ENCODE data around the gene PLA2G2C.

PLA2G2C gene

DNA sequence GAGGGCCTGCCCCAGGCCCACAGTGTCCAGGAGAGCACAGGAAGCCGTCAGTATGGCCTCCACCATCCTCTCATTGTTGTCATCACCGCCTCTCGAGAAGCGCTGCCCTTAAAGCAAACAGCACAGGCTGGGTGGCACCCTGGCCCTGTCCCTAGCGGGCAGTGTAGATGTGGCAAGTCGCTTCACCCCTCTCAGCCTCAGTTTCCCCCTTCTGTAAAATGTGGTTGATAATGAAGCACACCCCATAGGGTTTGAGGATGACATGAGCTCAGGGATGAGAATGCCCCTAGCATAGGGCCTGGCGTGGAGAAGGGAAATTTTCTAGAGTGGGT, 33.8 kb downstream of the PLA2G2C start:
- no peak for DNase-seq (ENCODE audit: low read depth)

DNA sequence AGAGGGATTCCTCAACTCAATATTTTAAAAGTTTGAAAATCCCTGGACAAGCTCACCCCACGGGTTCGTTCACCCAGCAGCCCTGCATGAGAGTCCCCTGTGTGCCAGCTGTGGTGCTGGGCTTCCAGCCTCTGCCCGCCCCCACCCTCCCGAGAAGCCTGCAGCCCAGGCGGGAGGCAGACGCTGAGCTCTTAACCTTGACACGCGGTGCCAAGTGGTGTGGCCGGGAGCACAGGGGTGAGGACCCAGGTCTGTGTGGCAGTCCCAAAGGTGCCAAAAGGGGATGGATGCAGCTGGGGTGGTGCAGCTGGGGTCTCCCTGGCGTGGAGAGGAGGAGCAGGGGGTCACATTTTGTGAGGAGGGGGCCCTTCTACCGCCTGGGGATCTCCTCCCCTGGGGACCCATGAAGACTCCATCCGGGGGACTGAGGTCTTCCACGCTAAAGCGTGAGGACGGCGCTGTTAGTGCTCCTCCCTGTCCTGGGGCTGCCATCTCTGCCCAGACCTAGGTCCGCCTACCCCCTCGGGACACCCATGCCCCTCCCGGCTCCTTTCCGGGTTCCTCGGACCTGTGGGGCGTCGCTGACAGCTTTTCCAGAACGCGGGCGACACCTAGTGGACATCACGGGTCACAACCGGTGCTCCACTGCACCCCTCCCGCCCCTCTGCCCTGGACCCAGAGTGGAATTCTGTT, 34.3 kb downstream of the PLA2G2C start:
- DNase-seq (ENCODE audit: low read depth), result peak; percentile 40

DNA sequence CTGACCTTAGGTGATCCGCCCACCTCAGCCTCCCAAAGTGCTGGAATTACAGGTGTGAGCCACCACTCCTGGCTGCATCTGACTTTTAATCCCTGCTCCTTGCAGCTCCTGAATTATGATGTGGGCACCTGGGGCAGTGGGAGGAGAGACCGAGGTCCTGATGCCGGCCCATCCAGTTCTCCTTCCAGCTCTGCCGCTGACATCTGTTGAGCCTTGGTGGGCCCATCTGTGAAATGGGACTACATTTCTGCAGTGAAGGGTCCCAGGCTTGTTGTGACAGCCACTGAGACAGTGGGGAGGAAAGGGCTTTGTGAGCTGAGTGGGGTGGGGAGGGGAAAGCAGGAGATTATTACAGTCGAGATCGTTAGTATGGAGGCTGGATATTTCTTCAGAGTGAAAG, 35.3 kb downstream of the PLA2G2C start:
- DNase-seq (ENCODE audit: low read depth), result no peak

DNA sequence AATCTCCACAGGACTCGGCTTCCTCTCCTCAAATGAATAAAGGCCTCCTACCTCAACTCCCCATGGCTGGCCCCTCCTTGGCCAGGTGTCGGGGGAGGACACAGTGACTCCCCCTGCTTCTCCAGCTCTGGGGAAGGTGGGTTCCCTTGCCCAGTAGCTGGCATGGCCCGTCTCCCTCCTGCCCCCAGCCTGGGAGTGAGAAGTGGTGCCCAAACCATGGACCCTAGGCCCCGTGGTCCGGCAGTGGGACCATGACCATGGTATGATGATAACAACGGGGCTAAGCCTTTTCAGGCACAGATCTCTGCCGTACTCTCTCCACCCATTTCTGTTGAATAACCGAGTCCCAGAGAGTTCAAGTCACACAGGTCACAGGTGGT, 36.0 kb downstream of the PLA2G2C start:
- DNase-seq (ENCODE audit: low read depth), result no peak

DNA sequence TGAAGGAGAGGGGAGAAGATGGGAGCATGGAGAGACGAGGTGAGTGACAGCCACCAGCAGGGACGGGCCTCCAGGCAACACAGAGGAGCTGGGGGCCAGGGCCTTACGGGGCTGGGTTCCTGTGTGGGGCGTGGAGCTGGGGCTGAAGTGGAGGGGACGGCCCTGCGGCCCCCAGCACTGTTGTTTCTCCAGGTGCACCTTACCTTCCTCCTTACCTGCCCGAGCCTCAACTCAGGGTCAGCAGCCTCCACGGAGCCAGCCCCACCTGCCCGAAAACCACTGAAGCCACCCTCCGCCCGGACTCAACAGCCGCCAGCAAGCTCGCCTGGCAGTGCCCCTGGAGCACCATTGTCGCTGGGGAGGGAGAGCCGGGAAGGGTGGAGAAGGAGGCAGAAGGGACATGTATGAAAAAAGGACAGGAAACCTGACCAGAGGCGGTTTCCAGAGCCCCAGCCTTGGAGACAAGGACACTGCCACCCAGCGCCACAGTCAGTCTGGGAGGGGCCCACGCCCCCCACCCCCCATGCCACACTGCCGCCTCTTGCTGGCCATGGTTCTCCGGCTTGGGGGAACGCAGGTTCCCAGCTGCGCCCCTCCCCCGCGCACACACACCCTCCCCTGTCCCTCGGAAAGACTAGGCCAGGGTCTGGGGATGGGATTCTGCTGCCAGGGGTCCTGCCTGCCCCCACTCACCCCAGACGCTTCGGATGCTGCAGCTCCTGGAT, 36.6 kb downstream of the PLA2G2C start:
- no peak for DNase-seq (ENCODE audit: low read depth)

DNA sequence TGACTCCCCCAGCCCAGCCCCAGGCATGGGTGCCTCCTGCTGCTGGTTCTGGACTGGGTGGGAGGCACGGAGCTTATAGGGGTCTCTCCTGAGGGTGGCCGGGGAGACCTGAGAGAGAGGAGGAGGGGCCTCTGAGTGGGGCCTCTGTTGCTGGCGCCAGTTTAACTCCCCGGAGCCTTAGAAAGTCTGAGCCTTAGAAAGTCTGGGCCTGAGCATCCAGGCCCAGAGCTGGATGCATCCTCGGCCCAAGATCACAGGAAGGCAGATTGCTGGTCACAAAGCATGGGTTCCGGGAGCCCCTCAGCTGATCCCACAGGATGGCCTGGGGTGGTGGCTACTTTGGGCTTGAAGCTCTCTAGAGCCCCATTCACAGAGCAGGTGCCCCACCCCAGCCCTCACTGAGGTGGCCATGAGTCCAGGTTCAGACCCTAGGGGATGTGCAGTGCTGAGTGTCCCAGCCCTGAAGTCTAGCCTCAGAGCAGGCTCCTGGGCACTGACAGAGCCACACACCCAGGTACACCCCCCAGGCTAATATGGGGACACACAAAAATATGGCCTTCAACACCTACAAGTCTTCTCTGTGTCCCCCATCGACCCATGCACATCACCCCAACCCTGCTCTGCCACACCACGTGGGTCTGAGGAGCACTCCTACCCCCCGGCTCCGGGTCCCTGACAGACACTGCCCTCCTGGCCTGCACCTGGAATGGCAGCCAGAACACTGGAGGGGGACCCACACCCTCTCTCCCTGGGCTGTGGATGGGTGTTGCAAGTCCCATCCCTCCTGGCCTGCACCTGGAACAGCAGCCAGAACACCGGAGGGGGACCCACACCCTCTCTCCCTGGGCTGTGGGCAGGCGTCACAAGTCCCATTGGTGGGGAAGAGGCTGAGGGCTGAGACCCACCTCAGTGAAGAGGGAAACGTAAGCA, 37.5 kb downstream of the PLA2G2C start:
- no peak for DNase-seq (ENCODE audit: low read depth)

DNA sequence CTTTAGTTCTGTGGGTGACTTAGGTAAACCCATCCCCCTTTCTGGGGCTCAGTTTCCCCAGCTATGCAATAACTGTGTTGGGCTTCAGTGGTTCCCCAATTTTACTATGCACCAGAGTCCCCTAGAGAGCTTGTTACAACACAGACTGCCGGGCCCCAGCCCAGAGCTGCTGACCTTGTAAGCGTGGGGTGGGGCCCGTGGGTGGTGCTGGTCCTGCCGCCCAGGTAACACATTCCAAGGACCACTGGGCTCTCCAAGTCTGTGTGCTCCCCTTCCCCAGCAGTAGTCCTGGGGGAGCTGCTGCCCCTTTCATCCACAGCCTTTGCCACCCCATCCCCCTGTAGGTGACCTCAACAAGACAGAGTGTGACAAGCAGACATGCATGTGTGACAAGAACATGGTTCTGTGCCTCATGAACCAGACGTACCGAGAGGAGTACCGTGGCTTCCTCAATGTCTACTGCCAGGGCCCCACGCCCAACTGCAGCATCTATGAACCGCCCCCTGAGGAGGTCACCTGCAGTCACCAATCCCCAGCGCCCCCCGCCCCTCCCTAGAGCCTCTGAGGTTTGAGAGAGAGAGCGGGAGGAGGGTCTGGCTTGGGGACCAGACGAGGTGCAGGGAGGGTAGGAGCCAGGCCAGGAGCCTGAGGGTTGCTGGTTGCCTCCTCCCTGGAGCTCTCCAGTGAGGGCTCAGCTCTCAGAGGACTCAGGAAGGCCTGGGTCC, 38.3 kb downstream of the PLA2G2C start:
- DNase-seq (ENCODE audit: low read depth), result no peak

DNA sequence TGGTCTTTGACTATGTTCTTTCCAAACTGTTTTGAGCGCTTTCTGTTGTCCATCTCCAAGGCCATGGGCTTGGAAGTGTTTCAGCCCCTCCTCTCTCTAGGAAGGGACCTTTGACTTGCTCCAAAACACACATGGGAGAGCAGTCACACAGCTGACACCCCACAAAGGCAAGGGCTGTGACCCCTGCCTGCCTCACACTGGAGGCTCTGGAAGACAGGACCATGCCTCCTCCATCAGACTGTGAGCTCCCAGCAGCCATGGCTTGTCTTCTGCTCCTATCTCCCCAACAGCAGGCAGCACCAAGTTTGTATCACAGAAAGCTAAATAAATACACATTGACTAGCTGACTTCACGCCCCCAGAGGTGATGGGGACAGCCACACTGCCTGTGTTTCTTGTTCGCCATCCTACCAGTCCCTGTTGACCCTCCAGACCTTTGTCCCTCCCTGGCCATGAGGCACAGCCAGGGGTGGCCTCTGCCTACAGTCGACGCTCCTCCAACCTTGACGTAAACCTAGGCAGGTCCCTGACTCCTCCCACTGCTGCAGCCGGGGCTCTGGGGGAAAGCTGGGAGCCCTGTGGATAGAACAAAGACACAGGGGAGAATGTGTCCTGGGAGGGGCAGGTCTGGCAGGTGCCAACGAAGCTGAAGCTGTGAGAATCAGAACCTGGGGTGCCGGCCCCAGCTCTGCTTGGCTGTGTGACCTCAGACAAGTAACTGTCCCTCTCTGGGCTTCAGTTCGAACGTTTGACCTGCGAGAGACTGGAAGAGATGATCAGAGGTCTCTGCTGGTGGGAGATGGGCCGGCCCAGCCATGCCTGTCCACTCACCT, 42.4 kb downstream of the PLA2G2C start:
- no peak for DNase-seq (ENCODE audit: low read depth)

DNA sequence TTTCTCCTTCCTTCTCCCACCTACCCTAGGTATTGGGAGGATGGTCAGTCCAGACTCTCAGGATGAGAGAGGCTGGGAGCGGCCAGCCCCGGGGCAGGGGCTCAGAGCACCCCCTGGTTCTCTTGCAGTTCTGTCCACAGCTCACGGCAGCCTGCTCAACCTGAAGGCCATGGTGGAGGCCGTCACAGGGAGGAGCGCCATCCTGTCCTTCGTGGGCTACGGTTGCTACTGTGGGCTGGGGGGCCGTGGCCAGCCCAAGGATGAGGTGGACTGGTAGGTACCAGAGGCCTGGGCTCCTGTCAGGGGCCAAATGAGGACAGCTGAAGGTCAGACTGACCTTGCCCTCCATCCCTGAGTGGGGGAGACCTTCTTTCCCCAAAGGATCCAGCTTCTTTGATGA, 43.0 kb downstream of the PLA2G2C start:
- no peak for DNase-seq (ENCODE audit: low read depth)

DNA sequence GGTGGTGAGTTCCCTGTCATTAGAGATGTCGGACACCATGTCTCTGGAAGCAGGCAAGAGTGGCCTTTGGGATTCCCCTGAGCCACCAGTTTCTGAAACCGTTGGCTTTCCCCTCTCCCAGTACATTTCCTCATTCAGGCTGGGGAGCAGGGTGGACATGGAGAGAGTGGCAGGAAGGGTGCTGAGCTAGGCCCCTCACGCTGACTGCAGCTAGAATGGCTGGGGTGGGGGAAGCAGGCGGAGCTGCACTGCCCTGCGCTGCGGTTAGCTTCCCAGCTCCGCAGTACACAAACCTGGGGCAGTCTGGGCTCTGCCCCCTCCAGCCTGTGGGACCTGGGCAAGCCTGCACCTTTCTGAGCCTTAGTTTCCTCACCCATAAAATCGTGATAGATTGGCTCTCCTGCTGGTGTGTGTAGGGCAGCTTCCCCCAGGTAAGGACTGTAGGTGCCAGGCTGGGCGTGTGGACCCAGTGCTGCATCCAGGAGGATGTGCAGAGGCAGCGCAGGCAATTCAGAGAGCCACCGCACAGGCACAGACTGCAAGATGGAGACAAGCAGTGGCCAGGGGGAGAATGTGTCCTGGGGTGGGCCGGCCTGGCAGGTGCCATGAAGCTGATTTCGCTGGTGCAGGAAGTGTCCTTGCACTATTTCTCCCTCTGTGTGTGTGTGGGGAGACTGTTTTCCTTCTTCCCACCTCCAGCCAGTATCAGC, 44.2 kb downstream of the PLA2G2C start:
- DNase-seq (ENCODE audit: low read depth), result no peak

DNA sequence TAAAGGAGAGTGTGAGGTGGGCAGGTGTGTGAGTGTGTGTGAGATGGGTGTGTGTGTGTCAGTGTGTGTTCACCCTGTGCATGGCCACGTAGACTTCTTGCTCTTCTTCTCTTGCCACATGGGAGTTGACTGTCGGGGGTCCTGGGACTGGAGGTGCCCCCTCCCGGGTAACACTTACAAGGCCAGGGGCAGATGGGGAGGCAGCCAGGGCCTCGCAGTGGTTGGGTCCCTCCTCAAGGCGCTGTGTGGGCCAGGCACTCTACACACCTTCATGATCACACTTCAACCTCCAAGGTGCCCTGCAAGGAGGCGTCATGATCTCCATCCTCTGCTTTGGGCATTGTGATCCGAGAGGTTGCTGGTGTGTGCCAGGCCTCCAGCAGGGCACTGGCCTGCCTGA, 44.9 kb downstream of the PLA2G2C start:
- no peak for DNase-seq (ENCODE audit: low read depth)

DNA sequence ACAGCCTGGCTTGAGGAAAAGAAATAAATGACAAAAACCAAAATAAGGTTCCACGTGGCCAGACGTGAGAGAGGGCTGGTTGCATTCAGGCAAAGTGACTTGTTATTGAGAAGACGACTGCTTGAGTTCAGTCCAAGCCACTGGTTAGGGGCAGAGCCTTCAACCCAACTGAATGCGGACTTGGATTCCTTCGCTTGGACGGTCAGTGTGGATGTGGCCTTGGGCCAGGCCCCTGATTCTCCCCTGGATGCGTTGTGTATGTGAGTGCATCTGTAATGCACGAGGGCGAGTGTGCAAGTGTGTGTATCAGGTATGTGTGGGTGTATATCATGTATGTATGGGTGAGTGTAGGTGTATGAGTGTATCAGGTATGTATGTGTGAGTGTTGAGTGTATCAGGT, 45.3 kb downstream of the PLA2G2C start:
- no peak for DNase-seq (ENCODE audit: low read depth)

DNA sequence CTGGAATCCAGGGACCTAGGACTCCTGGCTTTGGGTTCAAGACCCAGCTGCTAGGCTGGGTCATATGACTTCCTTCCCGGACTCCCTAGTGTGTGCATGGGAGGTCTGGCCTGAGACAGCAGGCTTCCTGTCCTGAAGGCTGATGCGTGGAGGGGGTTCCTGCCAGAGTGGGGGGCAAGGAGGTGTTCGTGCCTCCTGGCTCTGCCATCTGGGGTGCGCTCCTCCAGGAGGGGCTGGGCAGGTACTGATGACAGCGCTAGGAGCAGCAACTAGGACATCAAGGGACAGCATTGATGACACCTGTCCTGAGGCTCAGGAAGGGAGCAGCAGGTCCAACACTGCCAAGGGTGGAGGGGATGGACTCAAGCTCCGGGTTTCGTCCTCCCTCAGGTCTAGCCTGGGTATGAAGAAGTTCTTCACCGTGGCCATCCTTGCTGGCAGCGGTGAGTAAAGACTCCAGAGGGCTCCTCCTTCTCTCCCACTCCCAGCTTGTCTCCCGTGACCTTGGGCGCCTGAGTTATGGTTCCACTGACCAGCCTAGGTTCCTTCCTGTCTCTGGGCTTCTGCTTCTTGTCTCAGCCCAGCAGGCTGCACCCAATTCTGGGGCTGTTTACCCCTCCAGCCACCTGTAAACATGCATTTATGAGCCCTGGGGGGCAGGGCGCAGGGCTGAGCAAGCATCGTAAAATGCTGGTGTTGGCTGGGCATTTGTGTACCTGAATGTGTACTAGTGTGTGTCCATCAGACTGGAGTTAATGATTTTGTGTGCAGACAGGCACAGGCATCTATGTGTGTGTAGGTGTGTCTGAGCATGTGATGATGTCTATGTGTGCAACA, 46.3 kb downstream of the PLA2G2C start:
- DNase-seq (ENCODE audit: low read depth), result no peak

DNA sequence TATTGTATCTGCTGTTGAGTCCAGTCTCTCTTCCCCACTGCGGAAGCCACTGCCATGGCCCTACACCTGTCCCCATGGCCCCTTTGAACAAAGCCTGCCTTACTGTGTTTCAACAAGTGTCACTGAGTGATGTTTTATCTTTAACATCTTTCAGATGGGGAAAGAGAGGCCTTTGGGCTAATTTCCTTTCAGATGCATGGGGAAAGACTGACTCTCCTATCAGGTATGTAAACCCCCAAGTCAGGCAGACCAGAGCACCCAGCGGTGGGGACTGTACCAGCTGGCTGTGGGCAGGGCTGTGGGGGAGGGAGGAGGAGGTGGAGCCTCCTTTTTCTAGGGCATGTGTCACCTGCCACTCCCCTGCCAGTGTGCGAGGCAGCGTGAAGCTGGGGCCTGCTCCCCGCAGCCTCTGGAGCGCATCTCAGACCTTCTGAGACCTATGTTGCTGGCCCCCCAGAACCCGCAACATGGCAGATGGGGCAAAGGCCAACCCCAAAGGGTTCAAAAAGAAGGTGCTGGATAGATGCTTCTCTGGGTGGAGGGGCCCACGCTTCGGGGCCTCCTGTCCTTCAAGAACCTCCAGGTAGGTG, 47.3 kb downstream of the PLA2G2C start, which contains the start of gene PLA2G2F:
TSS of gene PLA2G2F (plus strand) at position 363 of the 590 bp plus-strand sequence. CDS start at position 468, 105 bp downstream.
- DNase-seq (ENCODE audit: low read depth), result no peak

DNA sequence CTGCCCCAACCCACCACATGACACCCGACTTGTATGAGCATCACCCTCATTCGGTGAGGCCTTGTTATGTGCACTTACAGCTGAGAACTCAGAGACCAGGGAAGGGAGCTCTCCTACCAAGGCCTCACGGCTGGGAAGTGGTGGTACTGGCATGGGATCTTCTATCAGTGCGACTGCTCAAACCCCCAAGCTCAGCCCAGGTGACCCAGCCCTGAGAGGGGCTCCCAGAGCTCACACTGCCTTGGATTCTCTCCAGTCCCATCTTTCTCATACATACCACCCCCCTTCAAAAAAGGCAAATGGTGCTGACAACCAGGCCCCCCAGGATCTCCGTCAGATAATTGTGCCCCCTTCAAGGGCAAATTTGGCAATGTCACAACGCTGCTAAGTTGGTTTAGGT, 48.0 kb downstream of the PLA2G2C start:
- DNase-seq (ENCODE audit: low read depth), result no peak

DNA sequence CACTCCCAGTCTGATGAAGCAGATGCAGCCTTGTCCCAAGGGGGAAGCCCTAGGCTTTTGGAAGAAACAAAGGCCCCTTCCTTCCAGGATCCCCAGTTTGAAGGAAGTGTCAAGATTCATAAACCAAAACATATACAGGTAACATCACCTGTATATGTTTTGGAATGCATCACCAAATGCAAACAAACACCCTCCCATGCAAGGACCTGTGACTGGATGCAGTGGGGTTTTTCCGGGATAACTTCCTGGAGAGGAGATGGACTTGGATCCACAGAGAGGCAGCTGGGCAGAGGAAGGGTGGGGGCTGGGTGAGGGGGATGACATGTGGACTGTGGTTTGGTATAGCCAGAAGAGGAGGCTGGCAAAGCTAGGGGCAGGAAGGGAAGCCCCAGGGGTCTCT, 48.7 kb downstream of the PLA2G2C start:
- no peak for DNase-seq (ENCODE audit: low read depth)

DNA sequence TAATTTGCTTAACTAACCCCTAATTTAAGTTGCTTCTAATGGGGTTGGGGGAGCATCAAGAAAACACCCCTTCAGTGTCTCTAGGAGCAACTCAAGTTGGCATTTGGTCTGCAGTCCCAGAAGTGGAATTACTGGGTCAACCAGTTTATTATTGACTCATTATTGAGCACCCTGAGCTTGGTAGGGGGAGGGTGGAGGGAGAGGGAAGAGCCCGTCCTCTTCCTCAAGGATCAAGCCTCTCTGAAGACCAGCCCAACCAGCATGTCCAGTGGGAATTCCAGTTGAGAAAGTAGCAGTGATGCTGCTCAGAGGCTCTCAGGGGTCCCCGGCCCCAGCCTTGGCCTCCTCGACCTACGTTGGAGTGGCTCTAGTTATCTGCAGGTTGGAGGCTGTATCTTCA, 49.3 kb downstream of the PLA2G2C start:
- no peak for DNase-seq (ENCODE audit: low read depth)

DNA sequence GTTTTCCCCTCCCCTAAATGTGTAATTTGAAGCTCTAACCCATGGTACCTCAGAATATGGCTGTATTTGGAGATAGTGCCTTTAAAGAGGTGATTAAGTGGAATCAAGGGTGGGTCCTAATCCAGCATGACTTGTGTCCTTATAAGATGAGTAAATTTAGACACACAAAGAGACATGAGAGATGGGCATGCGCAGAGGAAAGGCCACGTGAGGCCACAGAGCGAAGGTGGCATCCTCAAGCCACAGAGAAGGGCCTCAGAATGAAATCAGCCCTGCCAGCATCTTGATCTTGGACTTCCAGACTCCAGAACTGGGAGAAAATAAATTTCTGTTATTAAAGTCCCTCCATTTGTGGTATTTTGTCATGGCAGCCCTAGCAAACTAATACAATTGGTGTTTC, 50.1 kb downstream of the PLA2G2C start:
- DNase-seq (ENCODE audit: low read depth), result no peak

DNA sequence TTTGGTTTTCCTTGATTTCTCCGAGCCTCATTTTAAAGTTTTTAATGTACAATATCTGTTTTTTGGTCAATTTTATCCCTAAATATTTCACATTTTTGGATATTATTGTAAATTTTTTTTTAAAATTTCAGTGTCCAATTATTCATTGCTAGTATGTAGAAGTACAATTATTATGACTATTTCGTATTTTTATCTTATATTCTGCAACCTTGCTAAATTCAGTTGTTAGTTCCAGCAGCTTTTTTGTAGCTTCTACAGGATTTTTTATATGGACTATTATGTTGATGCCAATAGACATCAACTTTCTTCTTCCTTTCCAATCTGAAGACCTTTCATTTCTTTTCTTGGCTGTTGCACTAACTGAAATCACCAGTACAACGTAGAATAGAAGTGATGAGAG, 51.3 kb downstream of the PLA2G2C start:
- no peak for DNase-seq (ENCODE audit: low read depth)
